DMS114 treated with DMSO at 0.1 percent for 48 hours (cell line): ENCODE measurements around the gene CHST7.

ENCODE experiments used
- DNase-seq: peaks from one replicate; lab custom pipeline; 2025; ENCODE audit not compliant: unreplicated experiment; lab: John Stamatoyannopoulos, UW

CHST7 gene

DNA sequence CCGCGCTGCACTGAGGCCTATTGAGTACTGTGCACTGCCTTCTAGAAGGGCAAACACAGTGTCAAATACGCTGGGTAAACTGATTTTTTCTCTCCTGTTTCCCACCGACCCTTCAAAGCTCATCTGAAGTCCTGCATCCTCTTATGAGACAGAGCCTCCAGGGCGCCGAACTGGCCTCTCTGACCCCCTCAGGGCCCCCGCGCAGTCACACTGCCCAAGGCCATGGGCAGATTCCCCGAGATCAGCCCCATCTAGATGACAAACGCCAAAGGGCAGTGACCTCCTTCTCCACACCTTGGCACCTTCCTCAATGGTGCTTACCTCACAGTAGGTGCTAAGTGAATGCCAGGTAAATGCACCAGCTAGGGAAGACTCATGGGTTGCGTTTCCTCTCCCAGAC, 34.4 kb downstream of the CHST7 start:
- no peak for DNase-seq

DNA sequence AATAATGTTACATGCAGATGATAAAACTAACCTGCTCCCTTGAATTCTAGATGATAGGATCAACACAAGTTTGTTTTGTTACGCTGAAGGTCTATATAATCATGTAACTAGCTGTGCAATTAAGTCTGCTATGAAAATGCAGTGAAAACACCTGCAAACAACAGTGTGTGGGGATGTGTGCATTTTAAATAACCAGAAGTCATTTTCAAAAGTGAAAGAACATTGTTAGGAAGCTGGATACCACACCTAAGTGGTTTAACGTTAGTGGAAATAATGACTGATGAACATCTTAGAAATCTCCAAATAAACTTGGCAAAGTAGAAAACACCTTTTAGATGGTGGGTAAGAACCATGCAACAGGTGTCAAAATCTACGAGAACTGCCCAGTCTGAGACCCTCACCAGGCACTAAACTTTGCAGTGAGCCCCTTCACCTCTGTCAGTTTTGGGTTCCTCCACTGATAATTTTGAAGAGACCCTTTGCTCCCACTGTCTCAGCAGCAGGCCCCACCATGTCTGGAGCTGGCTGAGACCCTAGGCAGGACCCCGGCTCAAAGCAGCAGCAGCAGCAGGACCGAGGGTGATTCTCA, 36.6 kb downstream of the CHST7 start:
- no peak for DNase-seq

DNA sequence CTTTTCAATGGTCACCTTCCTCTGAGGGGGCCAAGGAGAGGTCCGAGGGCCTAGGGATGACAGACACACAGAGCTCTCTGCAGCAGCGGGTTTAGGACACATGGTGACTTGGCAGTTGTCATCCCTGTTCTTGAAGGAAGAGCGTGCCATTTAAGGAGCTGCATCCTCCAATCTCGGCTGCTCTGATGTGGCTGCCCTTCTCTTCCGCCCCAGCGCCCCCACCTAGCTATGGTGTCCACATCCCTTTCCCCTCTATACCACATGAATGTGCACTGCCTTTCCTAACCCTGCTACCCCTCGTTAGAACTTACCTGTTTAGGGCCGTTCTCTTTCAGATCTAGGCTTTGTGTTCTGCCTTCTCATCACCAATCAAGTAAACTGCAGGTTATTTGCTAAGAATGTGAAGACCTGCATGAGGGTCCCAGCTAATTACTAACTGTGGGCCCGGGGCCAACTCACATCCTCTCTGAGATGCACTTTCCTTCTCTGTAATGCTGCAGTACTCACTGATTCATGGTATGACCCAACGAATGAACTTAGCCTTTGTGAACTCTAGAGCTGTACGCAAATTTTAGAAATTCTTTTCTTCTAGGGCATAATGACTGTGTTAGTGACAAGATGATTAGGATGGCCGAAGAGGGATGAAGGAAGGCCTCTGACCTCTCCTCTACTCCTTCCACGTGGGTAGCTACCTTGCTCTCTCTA, 38.2 kb downstream of the CHST7 start:
- DNase-seq = no peak

DNA sequence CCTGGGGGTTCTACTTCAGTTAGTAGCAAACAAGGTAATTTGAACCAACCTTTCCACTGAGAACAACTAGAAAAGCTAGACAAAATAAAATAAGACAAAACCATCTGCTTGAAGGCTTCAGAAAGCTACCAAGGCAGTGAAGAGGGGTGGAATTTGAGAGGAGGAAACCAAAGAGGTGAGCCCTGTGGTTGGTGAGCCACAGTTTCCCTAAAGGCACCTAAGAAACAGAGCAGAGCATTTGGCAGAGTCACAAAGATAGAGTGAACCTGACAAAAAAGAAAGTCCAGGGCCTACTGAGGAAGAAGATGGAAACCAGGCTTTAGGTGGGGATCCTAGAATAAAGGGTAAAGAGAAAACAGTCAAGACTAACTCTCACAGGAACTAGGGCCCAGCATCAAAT, 44.3 kb downstream of the CHST7 start:
- no peak for DNase-seq

DNA sequence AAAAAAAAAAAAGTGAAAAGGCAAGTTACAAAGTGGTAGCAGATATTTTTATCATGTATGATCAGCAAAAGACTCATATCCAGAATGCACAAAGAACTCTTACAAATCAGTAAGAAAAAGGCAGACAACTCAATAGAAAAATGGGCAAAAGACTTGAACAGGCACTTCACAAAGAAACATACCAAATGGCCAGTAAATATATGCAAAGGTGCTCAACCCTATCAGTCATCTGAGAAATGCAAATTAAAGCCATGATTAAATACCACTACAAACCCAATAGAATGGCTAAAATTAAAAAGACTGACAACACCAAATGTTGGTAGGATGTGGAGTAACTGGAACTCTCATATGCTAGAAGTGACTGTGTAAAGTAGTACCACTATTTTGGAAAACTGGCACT, 45.4 kb downstream of the CHST7 start:
- DNase-seq = no peak

DNA sequence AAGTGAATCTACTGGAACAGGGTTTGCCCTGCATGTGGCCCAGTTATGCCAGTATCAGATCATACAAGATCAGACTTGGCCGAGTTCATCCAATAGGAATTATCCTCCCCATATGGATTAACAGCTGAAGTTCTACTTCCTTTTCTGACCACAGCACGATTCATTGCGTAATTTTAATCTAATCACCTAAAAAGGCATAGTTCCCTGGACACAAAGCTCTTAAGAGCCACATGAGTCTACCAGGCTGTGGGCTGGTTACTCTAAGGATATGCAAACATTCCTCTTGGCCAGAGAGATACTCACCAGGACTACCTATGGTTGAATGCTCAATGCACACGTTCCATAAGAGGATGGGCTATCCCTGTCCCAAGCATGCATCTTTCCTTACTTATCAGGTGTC, 46.9 kb downstream of the CHST7 start:
- DNase-seq = no peak

DNA sequence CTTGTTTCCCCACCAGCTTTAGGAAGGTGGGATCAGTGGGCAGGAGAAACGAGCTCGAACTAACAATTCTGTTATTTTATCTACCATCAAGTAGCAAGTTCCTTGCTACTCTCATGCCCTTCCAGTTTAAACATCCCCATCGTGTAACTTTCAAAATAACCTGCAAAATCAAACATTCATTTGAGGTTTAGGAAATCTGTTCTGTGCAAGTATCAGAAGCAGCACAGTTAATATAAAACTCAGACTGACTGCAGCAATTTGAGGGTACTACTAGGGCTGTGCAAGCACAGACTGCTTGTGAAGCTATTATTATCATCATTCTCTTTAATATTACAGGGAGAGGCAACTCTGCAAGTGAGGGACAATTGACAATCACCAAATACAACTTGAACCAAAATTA, 48.0 kb downstream of the CHST7 start:
- no peak for DNase-seq

DNA sequence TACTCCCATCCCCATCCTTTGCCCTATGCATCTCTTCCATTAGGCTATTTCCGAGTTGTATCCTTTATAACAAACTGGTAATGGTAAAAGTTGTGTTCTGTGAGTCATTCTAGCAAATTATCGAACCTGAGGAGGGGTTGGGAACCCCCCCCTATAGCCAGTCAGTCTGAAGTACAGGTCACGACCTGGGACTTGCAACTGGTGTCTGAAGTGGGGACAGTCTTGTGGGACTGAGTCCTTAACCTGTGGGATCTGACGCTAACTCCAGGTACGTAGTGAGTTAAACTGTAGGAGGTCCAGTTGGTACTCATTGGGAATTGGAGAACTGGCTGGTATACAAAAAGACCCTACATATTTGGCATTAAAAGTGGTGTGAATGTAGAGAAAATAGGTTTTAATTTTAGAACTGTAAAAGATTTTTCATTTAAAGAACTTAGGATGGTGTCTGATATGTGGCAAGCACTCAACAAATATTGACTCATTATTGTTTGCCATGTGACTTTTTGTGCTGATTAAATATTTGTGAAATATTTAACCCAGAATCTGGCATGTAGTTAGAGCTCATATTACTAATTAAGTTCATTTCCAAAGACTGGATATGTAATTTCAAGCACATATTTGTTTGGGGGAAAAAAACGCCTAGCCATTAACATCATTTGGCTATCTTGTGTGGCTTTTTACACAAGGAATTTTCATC, 50.7 kb downstream of the CHST7 start:
- no peak for DNase-seq

DNA sequence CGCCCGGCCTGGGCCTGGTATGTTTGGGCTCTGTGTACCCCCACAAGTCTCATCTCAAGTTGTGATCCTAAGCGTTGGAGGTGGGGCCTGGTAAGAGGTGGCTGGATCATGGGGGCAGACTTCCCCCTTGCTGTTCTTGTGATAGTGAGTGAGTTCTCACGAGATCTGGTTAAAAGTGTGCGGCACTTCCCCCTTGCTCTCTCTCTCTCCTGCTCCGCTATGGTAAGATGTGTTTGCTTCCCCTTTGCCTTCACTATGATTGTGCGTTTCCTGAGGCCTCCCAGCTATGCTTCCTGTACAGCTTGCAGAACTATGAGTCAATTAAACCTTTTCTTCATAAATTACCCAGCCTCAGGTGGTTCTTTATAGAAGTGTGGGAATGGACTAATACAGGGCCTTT, 53.0 kb downstream of the CHST7 start:
- DNase-seq = no peak

DNA sequence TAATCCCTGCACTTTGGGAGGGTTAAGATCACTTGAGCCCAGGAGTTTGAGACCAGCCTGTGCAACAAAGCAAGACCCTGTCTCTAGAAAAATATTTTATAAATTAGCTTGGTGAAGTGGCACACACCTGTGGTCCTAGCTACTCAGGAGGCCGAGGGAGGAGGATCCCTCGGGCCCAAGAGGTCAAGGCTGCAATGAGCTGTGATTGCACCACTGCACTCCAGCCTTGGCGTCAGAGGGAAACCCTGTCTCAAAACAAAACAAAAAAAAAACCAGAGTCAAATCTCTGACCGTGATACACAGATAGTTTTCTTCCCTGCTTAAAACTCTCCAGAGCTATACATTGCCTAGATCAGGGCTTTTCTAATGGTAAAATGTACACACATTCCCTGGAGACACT, 53.5 kb downstream of the CHST7 start:
- no peak for DNase-seq

DNA sequence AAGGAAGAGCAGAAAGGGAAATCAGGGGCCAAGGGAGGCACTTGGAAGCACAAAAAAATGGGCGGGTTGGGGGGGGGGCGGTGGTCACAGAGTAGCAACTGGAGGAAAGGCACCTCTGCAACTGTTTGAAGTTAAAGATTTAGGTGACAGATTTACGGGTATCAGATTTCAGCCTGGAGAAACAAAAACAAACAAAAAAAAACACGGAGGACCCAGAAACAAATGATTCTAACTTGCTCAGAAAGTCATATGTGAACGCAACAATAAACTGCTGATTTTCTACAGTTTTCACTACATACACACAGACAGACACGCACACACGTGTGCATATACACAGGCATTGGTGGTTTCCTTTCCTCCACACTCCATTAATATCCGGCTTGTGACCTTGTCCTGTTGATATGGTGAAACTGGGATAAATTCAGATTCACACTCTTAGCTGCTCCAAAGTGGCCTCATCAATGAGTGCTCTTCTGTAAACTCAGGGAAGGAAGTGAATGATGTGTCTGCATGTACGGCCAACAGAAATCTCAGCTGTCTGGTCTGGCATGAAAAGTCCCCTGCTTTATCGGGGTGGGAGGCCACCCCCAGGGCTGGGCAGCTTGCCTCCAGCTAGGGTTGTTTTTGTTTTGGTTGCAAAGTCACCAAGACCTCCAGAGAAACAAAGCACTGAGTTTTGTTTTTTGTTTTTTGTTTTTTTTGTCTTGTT, 54.3 kb downstream of the CHST7 start:
- DNase-seq = no peak

DNA sequence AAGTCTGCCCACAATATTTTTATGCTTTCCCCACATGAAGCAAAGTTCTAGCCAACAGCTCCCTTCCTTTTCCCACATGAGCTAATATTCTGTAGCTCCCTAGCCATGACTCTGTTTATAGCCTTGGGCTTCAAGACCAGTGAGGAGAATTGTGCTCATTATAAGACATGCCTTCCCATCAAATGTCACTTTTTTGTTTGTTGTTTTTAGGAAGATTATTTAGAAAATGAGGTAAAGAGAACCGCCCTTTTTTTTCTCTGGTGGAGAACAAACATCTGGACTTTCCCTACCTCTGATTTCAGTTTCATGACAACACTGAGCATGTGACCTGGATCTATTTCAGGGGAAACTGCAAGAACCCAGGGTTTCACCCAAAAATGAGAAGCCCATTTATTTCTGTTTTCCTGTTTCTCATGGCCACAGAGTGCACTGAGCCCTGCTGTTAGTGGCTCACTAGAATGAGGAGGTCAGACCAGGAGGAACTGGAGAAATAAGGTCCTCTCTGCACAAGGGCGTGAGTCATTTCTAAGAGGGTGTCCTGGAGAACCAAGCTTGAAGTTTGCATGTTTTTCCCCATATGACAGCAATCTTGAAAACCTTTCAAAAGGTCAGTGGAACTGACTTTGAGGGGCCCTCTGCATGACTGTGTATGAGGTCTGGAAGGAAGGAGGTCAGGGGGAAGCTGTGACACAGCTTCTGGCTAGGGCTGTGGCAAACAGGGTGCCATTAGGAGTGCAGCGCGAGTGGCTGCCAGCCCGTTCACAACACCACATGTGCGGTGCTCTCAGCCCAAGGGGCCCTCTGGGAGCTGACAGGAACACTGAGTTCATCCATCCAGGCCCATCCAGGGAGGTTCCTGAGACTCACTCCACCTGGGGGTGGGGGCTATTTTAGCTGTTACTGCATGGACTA, 55.2 kb downstream of the CHST7 start:
- DNase-seq = no peak

DNA sequence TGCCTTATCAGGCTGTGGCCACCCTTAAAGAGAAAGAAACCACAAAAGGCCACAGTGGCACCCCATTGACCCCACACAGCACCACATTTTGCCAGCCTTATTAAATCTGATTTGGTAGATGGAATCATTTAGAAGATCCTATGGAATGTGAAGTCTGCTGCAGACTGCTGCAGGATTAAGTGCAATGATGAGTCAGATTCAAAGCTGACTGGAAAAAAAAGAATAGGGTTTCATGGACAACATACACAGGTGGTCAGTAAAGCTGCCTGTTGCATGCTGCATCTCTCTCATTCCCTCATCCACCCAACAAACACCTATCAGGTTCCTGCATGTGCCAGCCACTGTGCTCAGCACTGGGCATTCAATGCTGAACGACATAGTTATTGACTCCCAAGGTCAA, 56.6 kb downstream of the CHST7 start:
- DNase-seq = no peak

DNA sequence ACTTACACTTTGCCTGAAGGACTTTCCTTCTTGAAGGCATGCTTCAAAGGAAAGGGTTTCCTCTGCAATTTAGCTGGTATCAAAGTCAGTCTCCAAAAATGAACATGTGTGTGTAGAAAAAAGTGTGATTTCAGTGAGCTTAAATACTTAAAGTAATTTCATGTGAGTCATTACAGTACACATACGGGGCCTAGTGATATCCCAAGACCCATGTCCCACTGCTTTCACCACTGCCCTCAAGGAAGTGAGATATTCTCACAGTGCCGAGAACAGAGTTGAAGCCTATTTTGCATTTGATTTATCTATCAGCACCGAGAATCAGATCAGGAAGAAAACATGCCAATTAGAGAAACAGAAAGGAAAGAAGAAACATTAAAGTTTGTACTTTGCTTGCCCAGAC, 61.0 kb downstream of the CHST7 start:
- DNase-seq = no peak

DNA sequence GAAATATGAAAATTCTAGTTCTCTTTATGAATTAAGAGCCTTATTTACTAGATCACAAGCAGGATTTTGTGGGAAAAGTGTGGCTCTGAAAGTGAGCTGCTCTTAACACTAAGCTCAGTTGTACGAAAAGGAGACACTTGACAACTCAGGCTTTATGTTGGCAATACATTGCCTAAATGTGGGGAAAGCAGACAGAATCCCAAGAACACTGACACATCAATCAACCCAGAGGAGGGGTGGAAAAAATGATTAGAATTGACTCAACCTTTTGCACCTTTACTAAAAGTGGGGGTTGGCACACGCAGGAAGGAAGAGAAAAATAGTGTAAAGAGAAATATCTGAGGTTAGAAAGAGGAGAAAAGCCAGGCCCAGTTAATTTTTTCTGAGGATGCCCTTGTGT, 61.6 kb downstream of the CHST7 start:
- no peak for DNase-seq

DNA sequence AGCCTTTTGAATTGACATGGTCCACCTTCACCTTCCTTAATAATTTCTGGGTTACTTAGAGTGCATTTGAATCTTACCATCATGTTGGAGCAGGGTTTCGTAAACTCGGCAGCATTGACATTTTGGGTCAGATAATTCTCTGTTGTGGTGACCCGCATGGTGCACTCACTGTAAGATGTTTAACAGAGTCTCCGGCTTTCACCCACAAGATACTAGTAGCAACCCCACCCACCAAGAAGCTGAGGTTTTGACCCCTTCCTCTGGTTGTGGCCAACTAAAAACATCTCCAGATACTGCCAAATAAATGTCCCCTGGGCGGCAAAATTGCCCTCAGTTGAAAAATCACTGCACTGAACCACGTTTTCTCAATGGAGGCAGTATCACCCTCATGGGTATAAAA, 62.7 kb downstream of the CHST7 start:
- no peak for DNase-seq

DNA sequence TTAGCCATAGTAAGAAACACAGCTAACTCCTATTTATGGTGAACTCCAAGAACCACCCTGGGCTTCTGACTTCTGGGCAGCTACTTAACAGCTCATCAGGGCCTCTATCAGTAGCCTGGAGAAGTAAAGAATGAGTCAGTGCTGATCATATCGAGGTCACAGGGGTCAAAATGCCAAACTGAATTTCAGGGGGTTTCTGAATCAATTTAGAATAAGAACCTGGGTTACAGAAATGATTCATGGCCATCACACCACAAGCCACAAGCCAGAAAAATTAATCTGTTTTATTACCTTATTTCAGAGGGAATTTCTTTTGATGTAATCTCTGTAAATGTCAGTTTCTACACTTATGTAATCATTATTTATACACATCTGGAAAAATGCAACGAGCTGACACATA, 64.4 kb downstream of the CHST7 start:
- no peak for DNase-seq

DNA sequence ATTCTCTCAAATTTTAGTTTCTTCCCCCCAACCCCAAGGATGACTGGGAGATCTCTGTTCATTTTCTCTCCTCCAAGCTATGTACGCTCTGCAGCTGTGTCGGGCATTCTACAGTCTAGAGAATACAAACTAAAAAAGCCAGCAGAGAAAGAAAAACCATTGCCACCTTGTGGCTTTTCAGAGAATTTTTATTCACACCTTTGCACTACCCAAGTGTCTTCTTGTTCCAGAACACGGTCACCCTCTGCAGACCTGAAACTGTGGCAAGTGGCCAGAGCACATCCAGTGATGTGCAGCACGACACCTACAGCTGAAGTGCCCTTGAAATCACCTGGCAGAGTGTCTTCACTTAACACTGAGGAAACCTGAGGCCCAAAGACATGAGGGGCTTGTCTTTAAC, 68.6 kb downstream of the CHST7 start:
- peak; percentile 1 for DNase-seq

DNA sequence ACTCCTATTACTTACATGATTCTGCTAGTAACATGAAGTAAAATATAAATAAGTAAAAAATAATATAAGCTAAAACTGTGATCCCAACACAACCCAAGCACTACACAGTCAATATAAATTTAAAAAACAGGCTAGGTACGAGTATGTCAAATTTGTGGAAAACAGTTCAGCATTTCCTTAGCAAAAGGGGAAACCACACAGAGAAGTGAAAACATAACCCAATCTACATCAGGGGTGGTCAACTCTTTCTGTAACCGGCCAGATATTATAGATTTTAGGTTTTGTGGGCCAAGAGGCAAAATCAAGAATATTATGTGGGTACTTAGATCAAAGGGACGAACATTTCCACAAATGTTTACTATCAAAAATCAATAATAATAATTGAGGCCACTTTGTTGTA, 70.1 kb downstream of the CHST7 start:
- no peak for DNase-seq

DNA sequence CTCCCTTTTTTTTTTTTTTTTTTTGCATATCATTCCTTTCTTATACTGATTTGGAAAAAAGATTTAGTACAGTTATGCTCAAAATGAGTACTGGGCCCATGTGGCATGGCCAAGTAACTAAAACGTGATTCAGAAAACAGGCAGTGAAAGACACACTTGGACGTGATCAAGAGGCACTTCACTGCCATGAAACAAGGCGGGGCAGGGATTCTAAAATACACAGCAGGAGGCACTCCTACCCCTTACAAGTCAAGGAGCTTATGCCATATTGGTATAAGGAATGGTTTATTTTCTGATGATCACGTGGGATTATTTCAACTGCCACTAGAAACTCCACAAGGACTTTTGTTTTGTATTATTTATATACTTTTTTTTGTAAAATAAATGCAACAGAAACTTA, 72.0 kb downstream of the CHST7 start:
- no peak for DNase-seq

DNA sequence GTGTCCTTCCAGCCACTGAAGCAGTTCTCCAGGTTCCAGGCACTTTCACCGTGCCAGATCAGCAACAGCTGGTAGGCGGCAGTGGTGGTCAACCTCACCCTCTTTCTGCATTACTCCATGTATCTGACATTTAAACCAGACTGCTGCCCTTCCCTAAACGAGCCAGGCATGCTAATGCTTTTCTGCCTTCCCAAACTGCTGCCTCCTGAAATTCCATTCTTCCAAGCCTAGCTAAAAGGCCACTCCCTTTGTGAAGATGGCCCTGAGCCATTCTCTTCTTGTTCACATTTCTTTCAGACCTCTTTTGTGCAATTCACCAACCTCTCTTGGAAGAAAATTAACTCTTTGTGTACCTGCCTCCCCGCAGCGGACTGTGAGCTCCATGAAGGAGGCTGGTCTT, 73.7 kb downstream of the CHST7 start:
- DNase-seq = no peak
